ENCODE data around the gene ATL2.

Gene ATL2

DNA sequence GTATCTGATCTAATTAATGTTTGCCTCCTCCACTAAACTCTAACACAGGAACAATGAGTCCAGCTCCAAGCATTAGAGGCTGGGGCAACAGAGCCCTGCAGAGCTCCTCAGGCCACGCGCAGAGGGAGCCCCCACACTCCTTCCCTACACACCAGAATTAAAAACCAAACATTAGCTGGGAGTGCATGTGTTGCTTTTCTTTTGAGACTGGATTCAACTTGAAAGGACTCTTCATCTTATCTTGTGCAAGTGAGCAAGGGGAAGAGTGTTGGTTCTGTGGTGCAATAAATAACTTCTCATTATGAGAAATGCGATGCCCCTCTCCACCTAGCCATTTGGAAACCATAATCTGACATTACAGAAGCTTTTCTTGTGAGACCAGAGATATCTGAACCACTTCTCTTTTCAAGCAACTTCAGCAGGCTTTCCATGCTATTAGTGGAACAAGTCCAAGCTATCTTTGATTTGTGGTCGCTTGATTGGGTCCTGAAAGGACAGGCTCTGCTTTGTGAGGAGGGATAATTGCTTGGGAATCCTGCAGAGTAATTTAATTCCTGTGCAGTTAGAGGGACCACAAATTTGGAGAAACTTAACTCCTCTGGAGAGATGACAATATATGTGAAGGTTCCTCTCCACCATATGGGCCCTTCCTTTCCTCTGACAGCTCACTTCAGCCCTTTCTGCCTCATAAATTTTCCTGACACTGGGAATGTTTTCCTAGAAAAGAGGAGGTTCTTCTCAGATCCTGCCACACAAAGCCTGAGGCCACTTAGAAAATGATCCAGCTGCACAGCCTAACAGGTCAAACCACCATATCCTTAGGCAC is 112.5 kb downstream of the ATL2 start:
- Histone ChIP-seq H3K4me1 (ENCODE audit: control insufficient read depth, insufficient read depth, low read length) (peaks cover 10% of the 10 kb centered on the region), H3K36me3 (ENCODE audit: control insufficient read depth in 2 of 2, insufficient read depth in 1 of 2, low read length in 2 of 2) (no peaks in the 10 kb centered on the region), H3K27ac (ENCODE audit: extremely low read depth, low read depth, low read length) (peak overlapping the region; percentile 63), H3K4me3 (ENCODE audit: low read depth, low read length) (no peak overlapping the region), H3K9me3 (ENCODE audit: control insufficient read depth, insufficient read depth, low read depth, low read length) (no peaks in the 10 kb centered on the region)
- ChIA-PET CTCF (interaction anchor here (0.6 to 2.0 kb wide), 11 partner anchors 10 to 570 kb away, joined by 3 to 8 read pairs (median 3); no protein-coding TSS in a partner anchor), POLR2A (no interaction called here)
- TF ChIP-seq ZNF132 (tag by site-specific recombination; IDR thresholded peaks at IDR 0.05; ENCODE audit: borderline replicate concordance) (no peak), ZNF843 (tag by site-specific recombination; IDR thresholded peaks at IDR 0.05) (peak; percentile 79), ZNF2 (tag by site-specific recombination; IDR thresholded peaks at IDR 0.05) (no peak), ZNF423 (tag by site-specific recombination; IDR thresholded peaks at IDR 0.05) (no peak), SETDB1 (IDR thresholded peaks at IDR 0.05; ENCODE audit: insufficient read length, low read length) (no peak), ZNF600 (tag by site-specific recombination; IDR thresholded peaks at IDR 0.05) (no peak), HOXC10 (CRISPR knock-in tag; IDR thresholded peaks at IDR 0.05) (no peak), ZFP69B (tag by site-specific recombination; IDR thresholded peaks at IDR 0.05) (no peak), ZSCAN30 (tag by site-specific recombination; IDR thresholded peaks at IDR 0.05) (peak; percentile 44; the same call in 1 of the 2 replicates), ZEB2 (tag by site-specific recombination; IDR thresholded peaks at IDR 0.05) (no peak), ZNF654 (tag by site-specific recombination; IDR thresholded peaks at IDR 0.05; ENCODE audit: low read depth) (no peak), ZNF404 (tag by site-specific recombination; IDR thresholded peaks at IDR 0.05) (no peak), FEZF1 (tag by site-specific recombination; IDR thresholded peaks at IDR 0.05) (peak; percentile 93), KLF16 (tag by site-specific recombination; IDR thresholded peaks at IDR 0.05) (no peak), ZNF791 (tag by site-specific recombination; IDR thresholded peaks at IDR 0.05) (no peak), ZNF596 (tag by site-specific recombination; IDR thresholded peaks at IDR 0.05) (0 out of 2 replicates have a peak, but pooled peaks have one; percentile 9), SCRT1 (tag by site-specific recombination; IDR thresholded peaks at IDR 0.05; ENCODE audit: borderline replicate concordance) (peak; percentile 12; the same call in 1 of the 2 replicates), GFI1B (tag by site-specific recombination; IDR thresholded peaks at IDR 0.05) (peak; percentile 91), SP7 (tag by site-specific recombination; IDR thresholded peaks at IDR 0.05) (peak; percentile 94), GLI4 (tag by site-specific recombination; IDR thresholded peaks at IDR 0.05) (no peak), ZNF776 (tag by site-specific recombination; IDR thresholded peaks at IDR 0.05; ENCODE audit: borderline replicate concordance) (no peak), ZNF354C (tag by site-specific recombination; IDR thresholded peaks at IDR 0.05; ENCODE audit: borderline replicate concordance, low read depth) (no peak), RBAK (tag by site-specific recombination; IDR thresholded peaks at IDR 0.05) (no peak), ZNF785 (tag by site-specific recombination; IDR thresholded peaks at IDR 0.05) (no peak), ZNF174 (tag by site-specific recombination; IDR thresholded peaks at IDR 0.05) (no peak), ZNF529 (tag by site-specific recombination; IDR thresholded peaks at IDR 0.05; ENCODE audit: insufficient replicate concordance) (no peak)
- TF ChIP-seq, protein P1, sequence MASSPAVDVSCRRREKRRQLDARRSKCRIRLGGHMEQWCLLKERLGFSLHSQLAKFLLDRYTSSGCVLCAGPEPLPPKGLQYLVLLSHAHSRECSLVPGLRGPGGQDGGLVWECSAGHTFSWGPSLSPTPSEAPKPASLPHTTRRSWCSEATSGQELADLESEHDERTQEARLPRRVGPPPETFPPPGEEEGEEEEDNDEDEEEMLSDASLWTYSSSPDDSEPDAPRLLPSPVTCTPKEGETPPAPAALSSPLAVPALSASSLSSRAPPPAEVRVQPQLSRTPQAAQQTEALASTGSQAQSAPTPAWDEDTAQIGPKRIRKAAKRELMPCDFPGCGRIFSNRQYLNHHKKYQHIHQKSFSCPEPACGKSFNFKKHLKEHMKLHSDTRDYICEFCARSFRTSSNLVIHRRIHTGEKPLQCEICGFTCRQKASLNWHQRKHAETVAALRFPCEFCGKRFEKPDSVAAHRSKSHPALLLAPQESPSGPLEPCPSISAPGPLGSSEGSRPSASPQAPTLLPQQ (tag by site-specific recombination; IDR thresholded peaks at IDR 0.05) = no peak
- TF ChIP-seq, protein P2, sequence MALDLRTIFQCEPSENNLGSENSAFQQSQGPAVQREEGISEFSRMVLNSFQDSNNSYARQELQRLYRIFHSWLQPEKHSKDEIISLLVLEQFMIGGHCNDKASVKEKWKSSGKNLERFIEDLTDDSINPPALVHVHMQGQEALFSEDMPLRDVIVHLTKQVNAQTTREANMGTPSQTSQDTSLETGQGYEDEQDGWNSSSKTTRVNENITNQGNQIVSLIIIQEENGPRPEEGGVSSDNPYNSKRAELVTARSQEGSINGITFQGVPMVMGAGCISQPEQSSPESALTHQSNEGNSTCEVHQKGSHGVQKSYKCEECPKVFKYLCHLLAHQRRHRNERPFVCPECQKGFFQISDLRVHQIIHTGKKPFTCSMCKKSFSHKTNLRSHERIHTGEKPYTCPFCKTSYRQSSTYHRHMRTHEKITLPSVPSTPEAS (tag by site-specific recombination; IDR thresholded peaks at IDR 0.05) = no peak
- TF ChIP-seq, protein P3, sequence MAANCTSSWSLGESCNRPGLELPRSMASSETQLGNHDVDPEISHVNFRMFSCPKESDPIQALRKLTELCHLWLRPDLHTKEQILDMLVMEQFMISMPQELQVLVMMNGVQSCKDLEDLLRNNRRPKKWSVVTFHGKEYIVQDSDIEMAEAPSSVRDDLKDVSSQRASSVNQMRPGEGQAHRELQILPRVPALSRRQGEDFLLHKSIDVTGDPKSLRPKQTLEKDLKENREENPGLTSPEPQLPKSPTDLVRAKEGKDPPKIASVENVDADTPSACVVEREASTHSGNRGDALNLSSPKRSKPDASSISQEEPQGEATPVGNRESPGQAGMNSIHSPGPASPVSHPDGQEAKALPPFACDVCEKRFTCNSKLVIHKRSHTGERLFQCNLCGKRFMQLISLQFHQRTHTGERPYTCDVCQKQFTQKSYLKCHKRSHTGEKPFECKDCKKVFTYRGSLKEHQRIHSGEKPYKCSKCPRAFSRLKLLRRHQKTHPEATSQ (tag by site-specific recombination; IDR thresholded peaks at IDR 0.05) = no peak
- TF ChIP-seq, protein P4, sequence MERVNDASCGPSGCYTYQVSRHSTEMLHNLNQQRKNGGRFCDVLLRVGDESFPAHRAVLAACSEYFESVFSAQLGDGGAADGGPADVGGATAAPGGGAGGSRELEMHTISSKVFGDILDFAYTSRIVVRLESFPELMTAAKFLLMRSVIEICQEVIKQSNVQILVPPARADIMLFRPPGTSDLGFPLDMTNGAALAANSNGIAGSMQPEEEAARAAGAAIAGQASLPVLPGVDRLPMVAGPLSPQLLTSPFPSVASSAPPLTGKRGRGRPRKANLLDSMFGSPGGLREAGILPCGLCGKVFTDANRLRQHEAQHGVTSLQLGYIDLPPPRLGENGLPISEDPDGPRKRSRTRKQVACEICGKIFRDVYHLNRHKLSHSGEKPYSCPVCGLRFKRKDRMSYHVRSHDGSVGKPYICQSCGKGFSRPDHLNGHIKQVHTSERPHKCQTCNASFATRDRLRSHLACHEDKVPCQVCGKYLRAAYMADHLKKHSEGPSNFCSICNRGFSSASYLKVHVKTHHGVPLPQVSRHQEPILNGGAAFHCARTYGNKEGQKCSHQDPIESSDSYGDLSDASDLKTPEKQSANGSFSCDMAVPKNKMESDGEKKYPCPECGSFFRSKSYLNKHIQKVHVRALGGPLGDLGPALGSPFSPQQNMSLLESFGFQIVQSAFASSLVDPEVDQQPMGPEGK (tag by site-specific recombination; IDR thresholded peaks at IDR 0.05) = no peak
- TF ChIP-seq, protein P5, sequence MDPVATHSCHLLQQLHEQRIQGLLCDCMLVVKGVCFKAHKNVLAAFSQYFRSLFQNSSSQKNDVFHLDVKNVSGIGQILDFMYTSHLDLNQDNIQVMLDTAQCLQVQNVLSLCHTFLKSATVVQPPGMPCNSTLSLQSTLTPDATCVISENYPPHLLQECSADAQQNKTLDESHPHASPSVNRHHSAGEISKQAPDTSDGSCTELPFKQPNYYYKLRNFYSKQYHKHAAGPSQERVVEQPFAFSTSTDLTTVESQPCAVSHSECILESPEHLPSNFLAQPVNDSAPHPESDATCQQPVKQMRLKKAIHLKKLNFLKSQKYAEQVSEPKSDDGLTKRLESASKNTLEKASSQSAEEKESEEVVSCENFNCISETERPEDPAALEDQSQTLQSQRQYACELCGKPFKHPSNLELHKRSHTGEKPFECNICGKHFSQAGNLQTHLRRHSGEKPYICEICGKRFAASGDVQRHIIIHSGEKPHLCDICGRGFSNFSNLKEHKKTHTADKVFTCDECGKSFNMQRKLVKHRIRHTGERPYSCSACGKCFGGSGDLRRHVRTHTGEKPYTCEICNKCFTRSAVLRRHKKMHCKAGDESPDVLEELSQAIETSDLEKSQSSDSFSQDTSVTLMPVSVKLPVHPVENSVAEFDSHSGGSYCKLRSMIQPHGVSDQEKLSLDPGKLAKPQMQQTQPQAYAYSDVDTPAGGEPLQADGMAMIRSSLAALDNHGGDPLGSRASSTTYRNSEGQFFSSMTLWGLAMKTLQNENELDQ (tag by site-specific recombination; IDR thresholded peaks at IDR 0.05; ENCODE audit: low read depth) = no peak

All from HEK293 (cell line).